ENCODE results near the gene YIPF3.
A peak's percentile ranks its signal among the peaks of the same experiment; 100 is the strongest.
"Not testable (repeated sequence)": the region's sequence is repeated elsewhere in the genome, so short reads cannot be mapped to it uniquely, and the experiment has no call there.

YIPF3 gene

GRCh38 chr6:43516697-43517504 is at the start of gene YIPF3, which contains the start of gene POLR1C:
YIPF3 (minus strand) TSS chr6:43516926; CDS start chr6:43516807, 119 bp downstream.
POLR1C (plus strand) TSS chr6:43517089; CDS start chr6:43517110, 21 bp downstream.
- H3K4me3 ChIP-seq (ENCODE audit: low read depth, low read length): peak within 1 kb of the TSS; percentile 99
- TF ChIP-seq CTCF (IDR thresholded peaks at IDR 0.05; ENCODE audit: low read depth, low read length): no peak
- in situ Hi-C loops (cut with HindIII; ENCODE audit: low sequenced_read_pairs): no loop called here

GRCh38 chr6:43559328-43559727 is 42.6 kb upstream of the YIPF3 start:
- no peak overlapping the region for H3K4me3 ChIP-seq (ENCODE audit: low read depth, low read length)
- DNase-seq (ENCODE audit: low read depth, low spot score): no peak
- in situ Hi-C loops (cut with HindIII; ENCODE audit: low sequenced_read_pairs): no loop called here

More at GRCh38 chr6:43516697-43517504, at the start of gene YIPF3, which contains the start of gene POLR1C:
- peak; percentile 98 for DNase-seq (ENCODE audit: low read depth, low spot score)

GRCh38 chr6:43557620-43558019 is 40.9 kb upstream of the YIPF3 start:
- in situ Hi-C loops (cut with HindIII; ENCODE audit: low sequenced_read_pairs); H3K4me3 ChIP-seq (ENCODE audit: low read depth, low read length); DNase-seq (ENCODE audit: low read depth, low spot score): not testable (repeated sequence)

More at GRCh38 chr6:43559328-43559727, 42.6 kb upstream of the YIPF3 start:
- no peak for TF ChIP-seq CTCF (IDR thresholded peaks at IDR 0.05; ENCODE audit: low read depth, low read length)

GRCh38 chr6:43547222-43547621 is 30.5 kb upstream of the YIPF3 start:
- in situ Hi-C loops (cut with HindIII; ENCODE audit: low sequenced_read_pairs): no loop called here
- H3K4me3 ChIP-seq (ENCODE audit: low read depth, low read length): no peak overlapping the region
- DNase-seq (ENCODE audit: low read depth, low spot score): no peak
- no peak for TF ChIP-seq CTCF (IDR thresholded peaks at IDR 0.05; ENCODE audit: low read depth, low read length)

- H3K4me3 ChIP-seq (ENCODE audit: low read depth, low read length): no peak overlapping the region
- in situ Hi-C loops (cut with HindIII; ENCODE audit: low sequenced_read_pairs): no loop called here
- no peak for TF ChIP-seq CTCF (IDR thresholded peaks at IDR 0.05; ENCODE audit: low read depth, low read length)
- DNase-seq (ENCODE audit: low read depth, low spot score): no peak
Measured at GRCh38 chr6:43544461-43544860, 27.7 kb upstream of the YIPF3 start.

GRCh38 chr6:43541774-43542471 is 25.2 kb upstream of the YIPF3 start:
- DNase-seq (ENCODE audit: low read depth, low spot score): no peak
- in situ Hi-C loops (cut with HindIII; ENCODE audit: low sequenced_read_pairs): no loop called here
- no peak overlapping the region for H3K4me3 ChIP-seq (ENCODE audit: low read depth, low read length)
- TF ChIP-seq CTCF (IDR thresholded peaks at IDR 0.05; ENCODE audit: low read depth, low read length): no peak

GRCh38 chr6:43540507-43540906 is 23.8 kb upstream of the YIPF3 start:
- TF ChIP-seq CTCF (IDR thresholded peaks at IDR 0.05; ENCODE audit: low read depth, low read length): no peak
- in situ Hi-C loops (cut with HindIII; ENCODE audit: low sequenced_read_pairs): no loop called here
- DNase-seq (ENCODE audit: low read depth, low spot score): no peak
- H3K4me3 ChIP-seq (ENCODE audit: low read depth, low read length): no peak overlapping the region

GRCh38 chr6:43539409-43539808 is 22.7 kb upstream of the YIPF3 start:
- DNase-seq (ENCODE audit: low read depth, low spot score); H3K4me3 ChIP-seq (ENCODE audit: low read depth, low read length); in situ Hi-C loops (cut with HindIII; ENCODE audit: low sequenced_read_pairs): not testable (repeated sequence)

GRCh38 chr6:43538986-43539385 is 22.3 kb upstream of the YIPF3 start:
- DNase-seq (ENCODE audit: low read depth, low spot score); in situ Hi-C loops (cut with HindIII; ENCODE audit: low sequenced_read_pairs); H3K4me3 ChIP-seq (ENCODE audit: low read depth, low read length): not testable (repeated sequence)
